IMR-90 (cell line): ENCODE data around the gene TNNI3K.

ENCODE experiments used
- CEBPB ChIP-seq: IDR thresholded peaks from 2 replicates; pipeline ENCODE4 v1.6.1; 2012; ENCODE audit warnings: low read depth, low read length, improper control_type of control experiment
- CTCF ChIP-seq: conservative IDR thresholded peaks from 2 replicates; pipeline ENCODE4 v1.5.1; 2012; ENCODE audit warnings: mild to moderate bottlenecking, low read depth, low read length, improper control_type of control experiment
- ELK1 ChIP-seq: fragments of 150-350 bp; IDR thresholded peaks from 2 replicates; pipeline ENCODE4 v1.6.1; 2016; ENCODE audit warnings: low read depth, mild to moderate bottlenecking, low read length, moderate library complexity, borderline replicate concordance
- FOS ChIP-seq: fragments of 150-350 bp; IDR thresholded peaks from 2 replicates; pipeline ENCODE4 v1.6.1; 2016; ENCODE audit warnings: low read depth, low read length
- MAFK ChIP-seq: IDR thresholded peaks from 2 replicates; pipeline ENCODE4 v1.6.1; 2012; ENCODE audit warnings: low read depth, low read length, improper control_type of control experiment
- MAZ ChIP-seq: IDR thresholded peaks from 2 replicates; pipeline ENCODE4 v1.6.1; 2012; ENCODE audit warnings: low read depth, mild to moderate bottlenecking, low read length, improper control_type of control experiment, moderate library complexity, borderline replicate concordance
- POLR2A ChIP-seq: IDR thresholded peaks from 2 replicates; pipeline ENCODE4 v1.6.1; 2012; ENCODE audit warnings: mild to moderate bottlenecking, low read depth, low read length
- RAD21 ChIP-seq: IDR thresholded peaks from 2 replicates; pipeline ENCODE4 v1.6.1; 2012; ENCODE audit warnings: low read length, improper control_type of control experiment
- RFX5 ChIP-seq: IDR thresholded peaks from 2 replicates; pipeline ENCODE4 v1.8.0; 2012; ENCODE audit warnings: low read depth, mild to moderate bottlenecking, low read length, moderate library complexity
- USF2 ChIP-seq: fragments of 150-350 bp; IDR thresholded peaks from 2 replicates; pipeline ENCODE4 v1.6.1; 2017; ENCODE audit warnings: mild to moderate bottlenecking, antibody characterized with exemption, low read length, low read depth

- TF ChIP-seq CTCF = no peak
- TF ChIP-seq POLR2A = no peak
- no peak for TF ChIP-seq RAD21
- no peak for TF ChIP-seq MAFK
- TF ChIP-seq CEBPB = no peak
- TF ChIP-seq MAZ = no peak
- no peak for TF ChIP-seq RFX5
- TF ChIP-seq USF2 = no peak
- no peak for TF ChIP-seq ELK1
- no peak for TF ChIP-seq FOS
These were observed 236.3 kb downstream of the TNNI3K start for GRCh38 chr1:74471470-74471869.
